Hepatocyte (in vitro differentiated cells): ENCODE results near the gene EBF4. TPM values are rescaled to one million over a fixed set of nuclear protein-coding genes. Genes with fewer than 3 reads are reported as not detected.

ENCODE experiments used
- DNase-seq: peaks from one replicate; pipeline ENCODE4 v3.0.0-alpha.2; 2016; ENCODE audit warnings: low spot score
- H2AFZ ChIP-seq: fragments of 200-600 bp; sonication (generic); 2 replicates; pipeline ENCODE4 v1.6.0; 2016; ENCODE audit warnings: antibody characterized with exemption, mild to moderate bottlenecking
- H3K27ac ChIP-seq: fragments of 200-600 bp; sonication (generic); 2 replicates; pipeline ENCODE4 v1.5.1; 2016; ENCODE audit warnings: mild to moderate bottlenecking
- H3K27me3 ChIP-seq: fragments of 200-600 bp; sonication (generic); 2 replicates; pipeline ENCODE4 v1.6.1; 2016
- H3K36me3 ChIP-seq: fragments of 200-600 bp; sonication (generic); replicated peaks from 2 replicates; pipeline ENCODE4 v1.5.1; 2016; ENCODE audit warnings: low read depth; ENCODE audit not compliant: insufficient read depth
- H3K4me1 ChIP-seq: fragments of 200-600 bp; sonication (generic); 2 replicates; pipeline ENCODE4 v1.5.1; 2016; ENCODE audit warnings: mild to moderate bottlenecking, moderate library complexity; ENCODE audit not compliant: insufficient read depth
- H3K4me2 ChIP-seq: fragments of 200-600 bp; sonication (generic); 2 replicates; pipeline ENCODE4 v1.6.0; 2016
- H3K4me3 ChIP-seq: fragments of 200-600 bp; sonication (generic); 2 replicates; pipeline ENCODE4 v1.5.1; 2016; ENCODE audit warnings: mild to moderate bottlenecking
- H3K79me2 ChIP-seq: fragments of 200-600 bp; sonication (generic); 2 replicates; pipeline ENCODE4 v1.6.0; 2017; ENCODE audit warnings: mild to moderate bottlenecking
- H3K9me2 ChIP-seq: fragments of 200-600 bp; sonication (generic); replicated peaks from 2 replicates; pipeline ENCODE4 v1.6.0; 2017; ENCODE audit warnings: mild to moderate bottlenecking; ENCODE audit not compliant: insufficient read depth
- H3K9me3 ChIP-seq: fragments of 200-600 bp; sonication (generic); 2 replicates; pipeline ENCODE4 v1.5.1; 2016; ENCODE audit warnings: low read depth, mild to moderate bottlenecking
- H4K20me1 ChIP-seq: fragments of 200-600 bp; sonication (generic); 2 replicates; pipeline ENCODE4 v1.6.0; 2016; ENCODE audit warnings: mild to moderate bottlenecking; ENCODE audit not compliant: insufficient read depth, poor library complexity, severe bottlenecking
- CTCF ChIP-seq: fragments of 200-600 bp; sonication (generic); IDR thresholded peaks from 2 replicates; pipeline ENCODE4 v1.5.1; 2016; ENCODE audit warnings: antibody characterized with exemption, mild to moderate bottlenecking; ENCODE audit not compliant: poor library complexity
- EZH2 ChIP-seq: fragments of 200-600 bp; sonication (generic); IDR thresholded peaks from 2 replicates; pipeline ENCODE4 v1.6.1; 2016; ENCODE audit warnings: antibody characterized with exemption, mild to moderate bottlenecking, borderline replicate concordance
- EZH2phosphoT487 ChIP-seq: fragments of 200-600 bp; sonication (generic); IDR thresholded peaks from one replicate; pipeline ENCODE4 v1.6.1; 2018; ENCODE audit warnings: antibody characterized with exemption, mild to moderate bottlenecking, low read depth, moderate library complexity; ENCODE audit not compliant: unreplicated experiment, severe bottlenecking
- WGBS: methylation state at CpG from one replicate; pipeline ENCODE4 v1.1.6; 2016; ENCODE audit warnings: low lambda C conversion rate; ENCODE audit errors: missing lambda C conversion rate; 5-methylcytosine and 5-hydroxymethylcytosine counted together
- polyA plus RNA-seq: library from polyadenylated mRNA; unstranded; fragments of >200 nt; fragmentation: Nextera tagmentation; extraction: Ambion mirVana; gene quantifications from 2 replicates; pipeline ENCODE4 v1.2.1, GENCODE V29; 2016
- total RNA-seq: library from RNA; depleted of rRNA; stranded (reverse); fragments of >200 nt; gene quantifications from 2 replicates; pipeline ENCODE4 v1.2.3, GENCODE V29; 2014

Gene EBF4
- 10.7 and 11.6 TPM in 2 replicates for total RNA-seq
- polyA plus RNA-seq: 17.9 and 27.1 TPM in 2 replicates

GRCh38 chr20:2692036-2692885 is at the start of gene EBF4:
TSS of gene EBF4 (plus strand) at chr20:2692780. CDS start at chr20:2693646, 866 bp downstream.
- Histone ChIP-seq H2AFZ (peak within 1 kb of the TSS; percentile 96), H3K4me3 (peak within 1 kb of the TSS; percentile 31), H3K79me2 (no peaks in the 10 kb centered on the region), H3K27me3 (peaks cover 36% of the 10 kb centered on the region), H3K4me2 (peak within 1 kb of the TSS; percentile 81), H3K9me2 (no peaks in the 10 kb centered on the region), H3K4me1 (no peaks in the 10 kb centered on the region), H3K36me3 (no peaks in the 10 kb centered on the region), H3K27ac (peak within 1 kb of the TSS; percentile 13), H4K20me1 (no peaks in the 10 kb centered on the region), H3K9me3 (no peaks in the 10 kb centered on the region)
- 5% methylated on average over 20 of the region's 106 CpGs for WGBS
- peak; percentile 73 for DNase-seq
- TF ChIP-seq CTCF: no peak
- TF ChIP-seq EZH2: no peak

GRCh38 chr20:2643708-2644107 is 48.9 kb upstream of the EBF4 start:
- H3K4me2 ChIP-seq: no peak overlapping the region
- TF ChIP-seq CTCF (no peak), EZH2phosphoT487 (no peak), EZH2 (no peak)
- no peaks in the 10 kb centered on the region for H3K9me2 ChIP-seq
- H2AFZ ChIP-seq: no peak overlapping the region
- no peaks in the 10 kb centered on the region for H3K27me3 ChIP-seq
- no peaks in the 10 kb centered on the region for H3K4me1 ChIP-seq
- no peaks in the 10 kb centered on the region for H3K79me2 ChIP-seq
- no peak overlapping the region for H3K27ac ChIP-seq
- H3K36me3 ChIP-seq: no peaks in the 10 kb centered on the region
- H3K4me3 ChIP-seq: no peak overlapping the region
- H3K9me3 ChIP-seq: no peaks in the 10 kb centered on the region
- no peaks in the 10 kb centered on the region for H4K20me1 ChIP-seq
- no peak for DNase-seq
- 4% methylated on average over 1 of the region's 1 CpG for WGBS

- TF ChIP-seq CTCF (no peak), EZH2phosphoT487 (no peak), EZH2 (no peak)
- under 1% methylated on average over 73 of the region's 101 CpGs for whole genome bisulfite sequencing
- no peaks in the 10 kb centered on the region for H3K27me3 ChIP-seq
- peaks cover 7% of the 10 kb centered on the region for H3K36me3 ChIP-seq
- H3K4me1 ChIP-seq: peaks cover 15% of the 10 kb centered on the region
- peak within 1 kb of the TSS; percentile 95 for H3K4me2 ChIP-seq
- H4K20me1 ChIP-seq: peaks cover 16% of the 10 kb centered on the region
- DNase-seq: peak; percentile 95
- H3K9me2 ChIP-seq: no peaks in the 10 kb centered on the region
- no peaks in the 10 kb centered on the region for H3K9me3 ChIP-seq
- H3K79me2 ChIP-seq: peaks cover 38% of the 10 kb centered on the region
- H3K4me3 ChIP-seq: peak within 1 kb of the TSS; percentile 86
- H2AFZ ChIP-seq: peak within 1 kb of the TSS; percentile 81
- H3K27ac ChIP-seq: peak within 1 kb of the TSS; percentile 91
Observed at GRCh38 chr20:2651772-2652723, 40.5 kb upstream of the EBF4 start, which contains the start of gene NOP56. TSS of gene NOP56 (plus strand) at chr20:2652632. CDS start at chr20:2652661, 29 bp downstream.
